Frontal cortex (tissue), 4 donors: ENCODE measurements around the gene DYNC1I1. TPM values are rescaled to one million over a fixed set of nuclear protein-coding genes. Genes with fewer than 3 reads are reported as not detected.

ENCODE experiments used
- DNase-seq, 2 donors: peaks; one replicate each; pipeline ENCODE4 v3.0.0; 2012; ENCODE audit warnings: low spot score in 2 of 2
- FAIRE-seq: peaks from 2 replicates; lab custom pipeline; 2012; peaks lifted over from hg19 to GRCh38; lab: Jason Lieb, UNC
- total RNA-seq: library from RNA; depleted of rRNA; stranded (reverse); fragments of >200 nt; gene quantifications from one replicate; pipeline ENCODE4 v1.2.3, GENCODE V29; 2014
- donor health status: control.
- donor health status: control.
- donor health status: control.

DYNC1I1 gene
- total RNA-seq = 157 TPM

DNA sequence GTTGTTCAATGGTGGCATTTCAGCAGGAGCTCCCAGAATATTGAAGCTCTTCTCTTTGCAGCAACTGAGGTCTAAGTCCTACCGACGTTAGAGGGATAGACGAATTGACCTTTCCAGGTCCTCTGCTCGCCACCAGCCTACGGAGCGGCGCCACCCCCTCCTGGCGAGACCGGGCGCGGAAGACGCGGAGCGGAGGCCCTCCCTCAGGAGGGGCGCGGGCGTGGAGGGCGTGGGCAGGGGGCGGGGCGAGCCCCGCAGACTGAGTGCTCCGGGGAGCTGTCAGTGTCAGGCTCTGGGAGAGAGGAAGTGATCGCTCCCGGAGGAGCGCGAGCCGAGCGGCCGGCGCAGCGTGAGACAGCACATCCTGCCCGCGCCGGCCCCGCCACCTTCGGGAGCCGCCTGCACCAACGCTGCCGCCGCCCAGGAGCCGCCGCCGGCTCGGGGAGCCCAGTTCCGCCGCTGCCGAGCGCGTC lies at the start of gene DYNC1I1:
Gene DYNC1I1, plus strand, starts transcription at position 257 of the 473 bp plus-strand sequence. CDS start 32,176 bp downstream, outside the sequence.
- DNase-seq (peak; percentile 77 to 80), FAIRE-seq (no peak)

DNA sequence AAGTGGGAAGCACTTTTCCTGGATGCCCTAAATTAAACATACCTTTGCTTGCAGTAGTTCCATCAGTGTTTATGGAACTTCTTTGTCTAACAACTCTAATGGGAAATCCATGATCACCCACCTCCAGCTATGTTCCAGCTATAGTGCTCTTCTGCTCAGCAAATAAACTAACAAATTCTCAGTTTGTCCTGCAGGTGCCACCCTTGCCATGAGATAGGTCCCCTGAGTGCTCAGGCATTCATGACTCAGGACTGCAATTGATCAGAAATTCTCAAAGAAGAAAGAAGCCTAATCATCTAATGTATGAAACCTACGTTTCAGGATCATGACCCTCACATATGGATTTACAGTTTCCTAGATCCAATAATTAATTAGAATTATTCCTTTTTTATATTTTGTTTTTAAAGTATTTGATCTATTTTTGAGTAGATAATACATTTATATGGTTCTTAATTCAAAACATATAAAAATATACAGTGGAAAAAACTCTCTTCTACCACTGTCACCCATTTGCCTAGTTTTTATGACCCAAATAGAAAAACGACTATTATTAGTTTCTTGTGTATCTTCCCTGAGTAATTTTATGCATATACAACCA lies 48.7 kb upstream of the DYNC1I1 start:
- FAIRE-seq (peak; percentile 33), DNase-seq (peak; percentile 19 to 43)

DNA sequence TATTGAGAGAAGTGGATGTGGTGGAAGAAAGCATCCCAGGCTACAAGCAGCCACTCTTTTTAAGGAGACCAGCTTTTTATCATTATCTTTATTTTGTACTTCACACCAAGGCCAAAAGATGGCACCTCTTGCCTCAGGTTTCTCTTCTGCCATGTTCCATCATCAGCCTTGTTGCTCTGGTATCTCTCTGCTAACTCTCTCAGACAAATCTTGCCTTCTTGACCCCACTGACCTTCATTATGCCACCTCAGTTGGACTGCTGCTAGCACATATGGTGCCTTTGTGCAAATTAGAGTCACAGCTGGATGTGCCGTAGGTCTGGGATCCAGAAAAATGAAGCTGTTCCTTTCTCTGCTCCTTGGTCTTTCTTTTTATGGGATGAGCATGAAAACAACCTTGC lies 47.1 kb upstream of the DYNC1I1 start:
- DNase-seq (no peak), FAIRE-seq (no peak)

DNA sequence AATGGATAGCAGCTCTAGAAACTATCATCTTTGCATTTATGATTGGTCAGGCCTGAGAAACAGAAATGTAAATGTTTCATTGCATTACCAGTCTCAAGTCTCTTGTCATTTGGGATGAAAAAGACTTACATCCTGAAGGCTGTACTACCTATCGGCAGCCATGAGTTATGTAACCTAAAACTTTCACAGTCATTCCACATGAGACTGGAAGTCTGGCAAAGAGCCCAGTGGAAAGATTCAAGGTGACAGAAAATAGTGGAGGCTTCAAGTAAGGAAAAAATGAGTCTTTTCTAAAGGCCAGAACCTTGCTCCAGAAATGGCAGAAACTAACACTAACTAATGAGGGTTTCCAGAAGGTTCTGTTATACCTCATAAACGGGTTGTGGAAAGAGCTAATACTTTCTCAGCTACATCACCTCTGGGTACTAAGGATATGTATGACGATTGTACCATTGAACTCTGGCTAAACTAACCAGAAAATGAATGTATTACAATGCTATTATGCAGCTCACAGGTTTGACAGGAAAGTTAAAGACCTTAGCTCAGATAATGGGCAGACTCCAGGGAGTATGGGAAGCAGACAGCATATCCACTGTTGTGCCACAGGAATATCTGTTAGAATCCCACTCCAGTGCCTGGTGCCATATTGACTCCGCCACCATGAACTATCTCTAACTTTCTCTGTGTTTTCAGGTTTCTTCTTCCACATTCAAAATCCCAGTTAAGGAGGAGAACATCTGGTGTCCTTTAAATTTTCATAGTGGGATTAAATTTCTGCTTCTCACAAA lies 41.7 kb upstream of the DYNC1I1 start:
- no peak for FAIRE-seq

DNA sequence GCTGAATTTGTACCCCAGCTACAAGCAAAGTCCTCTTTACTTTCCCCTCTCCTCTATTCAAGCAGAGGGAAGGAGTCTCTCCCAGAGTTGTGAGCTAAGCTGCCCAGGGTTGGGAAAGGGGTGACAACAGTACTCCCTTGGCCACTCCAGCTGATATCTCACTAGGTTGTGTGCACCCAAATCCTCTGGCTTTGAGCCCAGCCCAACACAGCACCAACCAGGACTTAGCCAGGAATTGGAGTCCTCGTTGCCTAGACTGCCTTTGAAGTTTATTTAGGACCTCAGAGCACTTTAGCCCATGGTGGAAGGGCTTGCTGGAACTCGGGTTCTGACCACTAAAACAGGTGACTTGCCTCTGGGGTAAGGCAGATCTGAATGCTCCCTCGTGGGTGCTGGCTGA lies 35.7 kb upstream of the DYNC1I1 start:
- DNase-seq (no peak), FAIRE-seq (no peak)

More for the DNA sequence above, 41.7 kb upstream of the DYNC1I1 start:
- no peak for DNase-seq

DNA sequence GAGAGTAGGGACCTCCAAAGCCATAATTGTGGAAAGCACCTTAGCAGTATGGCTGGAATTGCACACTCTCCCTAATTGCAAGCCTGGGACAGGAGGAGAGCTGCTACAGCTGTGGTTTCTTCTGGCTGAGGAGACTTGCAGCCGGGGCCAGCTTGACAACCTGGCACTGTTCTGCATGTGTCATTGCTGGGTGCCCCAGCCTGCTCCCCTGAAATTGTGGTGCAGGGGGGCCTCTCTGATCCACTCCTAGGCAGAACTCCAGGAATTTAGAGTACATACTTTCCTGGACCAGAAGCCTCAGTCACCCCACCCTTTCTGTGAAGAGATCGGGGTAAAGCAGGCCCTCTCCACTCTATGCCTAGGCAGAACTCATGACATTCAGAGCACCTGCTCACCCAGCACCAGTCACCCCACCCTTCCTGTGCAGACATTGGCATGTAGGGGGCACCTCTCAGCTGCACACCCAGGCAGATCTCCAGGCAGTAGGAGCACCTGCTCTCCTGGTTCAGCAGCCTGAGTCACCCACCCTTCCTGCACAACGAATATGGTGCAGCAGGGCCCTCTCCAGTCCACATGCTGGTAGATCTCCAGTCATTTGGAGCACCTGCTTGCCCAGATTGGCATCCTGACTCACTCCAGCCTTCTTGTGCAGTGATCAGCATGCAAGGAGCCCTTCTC lies 34.4 kb upstream of the DYNC1I1 start:
- no peak for FAIRE-seq
- DNase-seq = no peak

DNA sequence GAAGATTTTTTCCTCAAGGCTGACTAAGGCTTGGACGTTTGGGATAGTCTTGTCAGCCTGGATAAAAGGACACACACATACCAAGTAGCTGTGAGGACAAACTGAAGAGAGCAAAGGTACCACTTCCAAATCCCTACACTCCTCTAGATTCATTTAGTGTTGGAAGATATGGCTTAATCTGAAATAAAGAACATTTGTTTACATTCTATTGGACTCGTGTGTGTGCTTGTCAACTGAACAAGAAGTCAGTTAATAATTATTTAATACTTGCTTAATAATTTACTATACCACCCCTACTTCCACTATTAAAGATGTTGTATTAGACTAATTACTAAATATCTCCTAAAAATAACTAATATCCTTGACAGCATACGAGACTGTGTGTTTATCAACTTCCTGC lies 23.3 kb upstream of the DYNC1I1 start:
- no peak for FAIRE-seq

DNA sequence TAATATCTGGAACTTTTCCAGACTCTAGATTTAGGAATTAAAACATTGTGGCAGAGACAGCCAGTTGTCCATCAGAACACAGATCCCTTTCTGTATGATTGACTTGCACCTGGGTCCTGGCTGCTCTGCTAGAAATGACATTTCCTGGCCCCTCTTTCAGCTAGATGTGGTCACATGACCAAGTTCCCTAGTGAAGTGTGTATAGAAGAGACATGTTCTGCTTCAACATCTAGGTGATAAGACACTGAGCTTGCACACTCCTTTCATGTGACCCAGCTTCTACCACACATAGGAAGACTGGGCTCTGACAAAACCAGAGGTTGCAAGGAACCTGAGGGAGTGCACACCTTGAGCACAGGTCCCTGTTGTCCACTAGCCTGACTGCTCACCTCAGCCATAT lies 22.8 kb upstream of the DYNC1I1 start:
- FAIRE-seq (no peak), DNase-seq (no peak)

More for the DNA sequence above, 23.3 kb upstream of the DYNC1I1 start:
- no peak for DNase-seq

DNA sequence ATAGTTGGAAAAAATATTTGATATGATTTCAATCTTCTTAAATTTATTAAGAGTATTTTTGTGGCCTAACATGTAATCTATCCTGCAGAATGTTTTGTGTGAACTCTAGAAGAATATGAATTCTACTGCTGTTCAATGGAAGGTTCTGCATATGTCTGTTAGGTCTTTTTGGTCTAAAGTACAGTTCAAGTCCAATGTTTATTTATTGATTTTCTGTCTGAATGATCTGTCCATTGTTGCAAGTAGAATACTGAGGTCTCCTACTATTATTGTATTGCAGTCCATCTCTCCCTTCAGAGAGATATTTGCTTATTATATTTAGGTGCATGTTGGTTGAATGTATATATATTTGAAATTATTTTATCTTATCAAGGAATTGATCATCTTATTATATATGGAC lies 18.9 kb upstream of the DYNC1I1 start:
- DNase-seq (no peak), FAIRE-seq (no peak)

DNA sequence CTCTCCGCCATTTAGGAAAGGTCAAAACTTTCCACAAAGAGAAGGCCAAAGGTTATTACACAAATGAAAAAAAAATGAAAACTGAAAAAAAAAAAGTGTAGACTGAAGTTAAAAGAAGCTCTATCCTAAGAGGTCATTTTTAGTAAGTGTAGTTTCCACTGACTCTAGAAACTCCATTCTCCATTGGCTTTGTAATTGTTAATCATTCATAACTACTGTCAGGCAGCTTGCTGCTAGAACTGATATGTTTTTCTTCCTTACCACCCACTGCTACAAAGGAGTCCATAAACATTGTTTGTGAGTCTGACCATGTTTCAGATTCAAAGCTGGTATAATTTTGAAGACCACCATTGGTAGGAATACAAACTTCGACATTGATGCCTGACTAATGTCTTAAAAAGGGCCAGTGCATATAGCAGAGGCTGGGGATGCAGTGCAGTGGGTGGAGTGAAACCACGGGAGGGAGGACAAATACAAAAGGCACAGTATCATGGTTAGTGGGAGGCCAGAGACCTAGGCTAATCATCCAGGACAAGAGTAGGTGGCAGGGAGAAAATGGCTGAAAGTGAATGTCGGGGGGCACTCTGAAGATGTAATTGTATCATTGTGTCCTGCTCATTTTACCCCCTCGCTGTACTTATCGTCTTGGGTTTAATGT lies 16.9 kb upstream of the DYNC1I1 start:
- FAIRE-seq = no peak
- no peak for DNase-seq

DNA sequence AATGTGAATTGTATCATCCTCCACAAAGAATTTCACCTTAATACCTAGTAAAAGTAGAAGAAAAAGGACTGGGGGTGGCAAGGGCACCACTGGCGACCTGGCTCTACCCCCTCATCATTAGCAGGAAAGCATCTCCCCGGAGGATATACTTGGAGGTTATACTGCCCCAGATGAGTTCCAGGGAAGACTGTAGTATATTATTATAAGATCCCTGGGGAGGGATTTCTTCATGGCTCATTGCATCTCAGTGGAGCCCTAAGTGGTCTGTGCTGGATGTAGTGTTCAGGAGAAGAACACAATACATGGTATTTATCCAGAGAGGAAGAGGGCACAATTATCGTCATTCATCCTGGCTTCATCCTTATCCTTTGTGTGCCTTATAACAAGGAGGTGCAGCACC lies 14.2 kb upstream of the DYNC1I1 start:
- no peak for FAIRE-seq
- DNase-seq = no peak

DNA sequence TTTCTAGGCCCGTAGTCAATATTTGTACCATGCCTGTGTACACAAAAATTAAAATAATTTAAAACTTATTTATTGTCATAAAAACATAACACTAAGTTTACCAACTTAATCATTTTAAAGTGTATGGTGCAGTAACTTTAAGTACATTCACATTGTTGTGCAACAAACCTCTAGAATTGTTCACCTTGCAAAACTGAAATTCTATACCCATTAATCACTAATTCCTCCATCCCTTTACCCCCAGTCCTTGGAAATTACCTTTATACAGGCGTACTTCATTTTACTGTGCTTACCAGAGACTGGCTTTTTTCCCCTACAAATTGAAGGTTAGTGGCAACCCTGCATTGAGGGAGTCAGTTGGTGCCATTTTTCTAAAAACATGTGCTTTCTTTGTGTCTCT lies 6.3 kb upstream of the DYNC1I1 start:
- FAIRE-seq (no peak), DNase-seq (no peak)

DNA sequence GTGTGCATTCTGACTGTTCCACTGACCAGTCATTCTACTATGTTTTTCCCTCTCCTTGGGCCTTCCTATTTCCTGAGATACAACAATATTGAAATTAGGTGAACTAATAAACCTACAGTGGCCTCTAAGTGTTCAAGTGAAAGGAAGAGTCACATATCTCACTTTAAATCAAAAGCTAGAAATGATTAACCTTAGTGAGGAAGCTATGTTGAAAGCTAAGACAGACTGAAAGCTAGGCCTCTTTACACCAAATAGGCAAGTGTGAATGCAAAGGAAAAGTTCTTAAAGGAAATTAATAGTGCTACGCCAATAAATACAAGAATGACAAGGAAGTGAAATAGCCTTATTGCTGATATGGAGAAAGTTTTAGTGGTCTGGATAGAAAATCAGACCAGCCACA lies 5.7 kb upstream of the DYNC1I1 start:
- FAIRE-seq (no peak), DNase-seq (no peak)

DNA sequence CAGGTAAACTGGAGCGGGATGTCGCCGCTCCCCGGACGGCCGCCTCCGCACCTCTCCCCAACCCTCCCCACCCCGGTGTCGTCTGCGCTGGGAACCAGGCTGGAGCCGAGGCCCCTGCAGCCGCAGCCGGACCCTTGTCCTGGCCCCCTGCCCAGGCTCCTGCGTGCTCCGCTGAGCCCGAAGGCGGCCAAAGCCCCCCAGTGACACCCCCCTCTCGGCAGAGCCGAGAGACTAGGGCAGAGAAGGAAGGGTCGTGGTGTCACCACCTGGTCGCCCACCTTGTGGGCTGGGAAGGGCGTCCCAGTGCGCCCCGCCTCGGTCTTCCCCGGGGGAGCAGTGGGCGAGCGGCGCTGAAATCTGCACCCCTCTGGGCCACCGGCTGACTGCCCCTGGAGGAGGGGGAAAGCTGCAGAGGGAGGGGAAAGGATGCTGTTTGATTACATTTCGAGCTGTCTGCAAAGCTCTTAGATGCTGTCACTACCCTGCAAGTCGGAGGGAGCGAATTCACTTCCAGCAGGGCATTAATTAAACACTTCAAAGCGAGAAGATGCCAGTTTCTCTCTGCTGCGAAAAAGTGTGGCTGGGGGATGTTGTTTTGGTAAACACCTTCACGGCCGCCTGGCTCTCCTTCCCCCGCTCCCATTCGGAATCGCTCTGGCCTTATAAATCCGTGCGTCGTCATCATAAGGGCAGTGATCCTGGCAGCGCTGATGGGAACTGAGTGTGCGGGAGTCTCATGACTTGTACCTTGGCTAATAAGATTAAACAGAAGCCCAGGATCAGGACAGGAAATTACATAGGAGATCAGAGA lies 622 bp downstream of the DYNC1I1 start:
- DNase-seq = peak in 1 of 2 donors; percentile 36
- FAIRE-seq = no peak

DNA sequence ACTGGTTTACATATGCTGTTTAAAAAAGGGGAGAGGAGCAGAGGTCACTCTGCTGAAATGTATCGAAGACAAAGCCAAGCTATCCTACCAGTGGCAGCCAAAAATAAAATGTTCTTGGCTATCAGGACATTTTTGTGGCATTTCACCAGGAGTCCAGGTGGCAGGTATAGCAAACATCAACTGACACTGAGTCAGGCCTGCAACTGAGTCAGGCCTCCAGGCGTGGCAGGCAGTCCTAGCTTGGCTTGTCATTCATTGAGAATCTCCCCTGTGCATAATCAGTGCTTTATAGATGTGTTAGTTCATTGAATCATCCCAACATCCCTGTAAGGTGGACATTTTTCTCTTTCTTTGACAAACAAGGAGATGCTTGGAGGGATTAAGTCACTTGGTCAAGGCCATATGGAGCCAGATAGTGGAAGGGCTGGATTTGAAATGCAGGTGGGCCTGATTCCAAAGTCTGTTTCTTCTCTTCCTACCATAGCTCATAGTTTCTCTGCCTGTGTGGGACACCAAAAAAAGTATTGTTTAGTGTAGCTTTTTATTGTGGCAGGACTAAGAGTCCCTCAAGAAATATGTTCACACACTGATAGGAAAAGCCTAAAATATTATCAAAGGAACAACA lies 4.3 kb downstream of the DYNC1I1 start:
- no peak for FAIRE-seq
- DNase-seq = no peak

DNA sequence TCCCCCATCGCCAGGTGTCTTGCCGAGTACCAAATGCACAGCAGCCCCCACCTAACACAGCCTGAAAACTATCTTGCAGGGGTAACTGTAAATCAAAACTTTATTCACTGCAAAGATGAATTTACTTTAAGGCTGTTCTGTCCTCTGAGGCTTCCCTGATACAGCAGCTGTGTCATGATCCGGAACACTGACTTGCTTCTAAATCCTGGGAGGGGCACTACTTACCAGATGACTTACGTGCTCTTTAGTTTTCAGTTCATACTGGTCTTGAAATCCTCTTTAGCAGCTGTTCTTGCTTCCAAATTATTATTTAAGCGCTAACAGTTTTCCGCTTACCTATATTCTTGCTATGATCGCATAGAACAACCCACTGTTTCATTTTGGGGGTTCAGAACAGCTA lies 4.9 kb downstream of the DYNC1I1 start:
- DNase-seq (no peak), FAIRE-seq (no peak)

DNA sequence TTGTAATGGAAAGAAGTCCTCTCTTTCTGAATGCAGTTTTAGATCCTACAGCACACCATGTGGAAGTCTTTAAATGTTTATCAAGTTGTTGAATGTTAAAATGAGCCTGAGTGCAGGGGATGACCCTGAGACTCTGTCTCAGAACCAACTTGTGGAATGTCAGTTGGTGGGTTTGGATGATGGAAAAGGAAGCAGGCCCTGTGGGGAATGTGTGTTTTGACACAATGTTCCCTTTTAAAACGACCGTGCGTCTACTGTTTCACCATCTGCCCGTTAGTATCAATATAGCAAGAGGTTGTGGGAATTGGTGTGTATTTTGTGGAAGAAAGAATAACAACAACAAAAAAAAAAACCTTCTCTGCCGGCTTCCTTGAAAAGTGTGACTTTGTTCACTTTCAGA lies 8.3 kb downstream of the DYNC1I1 start:
- DNase-seq (no peak), FAIRE-seq (no peak)

DNA sequence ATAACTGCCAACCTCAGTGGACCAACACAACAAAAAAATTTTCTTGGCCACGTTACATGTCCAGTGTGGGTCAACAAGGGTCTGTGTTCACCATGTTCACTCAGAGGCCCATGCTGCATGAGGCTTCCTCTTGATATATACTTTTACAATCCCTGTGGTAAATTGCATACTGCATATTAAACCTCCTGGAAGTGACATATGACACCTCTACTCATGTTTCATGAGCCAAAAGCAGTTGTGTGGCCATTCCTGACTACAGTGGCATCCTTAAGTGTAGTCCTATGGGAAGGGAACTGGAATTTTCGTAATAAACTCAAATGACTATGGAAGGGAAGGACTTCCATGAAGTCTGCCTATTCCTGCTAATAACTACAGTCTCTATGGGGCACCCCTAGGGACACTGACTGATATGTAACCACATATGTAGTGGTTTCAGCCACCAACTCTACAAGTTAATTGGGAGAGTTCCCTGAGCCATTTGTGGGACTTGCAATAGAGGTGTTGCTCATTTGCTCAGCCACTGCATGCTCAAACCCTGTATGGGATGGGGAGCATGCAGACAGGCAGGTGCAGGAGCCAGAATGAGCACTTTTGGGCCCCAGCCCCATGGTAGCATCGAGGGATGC lies 9.7 kb downstream of the DYNC1I1 start:
- FAIRE-seq = no peak
- DNase-seq = no peak

DNA sequence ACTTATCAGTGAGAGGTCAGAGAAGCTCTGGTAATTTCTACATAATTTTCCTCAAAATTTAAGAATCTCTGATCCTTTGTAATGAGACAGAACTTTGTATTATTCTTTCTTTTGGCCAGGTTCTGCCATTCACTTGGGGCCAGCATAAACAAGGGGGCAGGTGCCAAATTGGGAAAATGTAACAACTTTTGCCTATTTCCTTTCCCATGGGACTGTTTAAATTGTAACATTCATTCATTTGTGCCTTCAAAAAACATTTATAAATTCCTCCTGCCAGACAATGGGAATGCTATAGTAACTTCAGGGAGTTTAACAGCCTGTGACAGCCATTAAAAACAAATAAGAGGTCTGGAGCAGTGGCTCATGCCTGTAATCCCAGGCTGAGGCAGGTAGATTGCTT lies 12.4 kb downstream of the DYNC1I1 start:
- DNase-seq = no peak
- FAIRE-seq = no peak
